Stomach (tissue), 9 donors: Measurements from ENCODE around the gene TRIM26. TPM values are rescaled to one million over a fixed set of nuclear protein-coding genes. Genes with fewer than 3 reads are reported as not detected.

ENCODE experiments used
- DNase-seq, 2 donors: peaks; one replicate each; pipeline versions ENCODE4 v3.0.0 to v3.0.0-alpha.2; 2013 to 2019
- H3K27ac ChIP-seq, 5 donors: fragments of 200-600 bp in 4 of 5; sonication (generic) in 4 of 5; one replicate each; pipeline ENCODE4 v1.5.1; 2013 to 2019; ENCODE audit warnings: mild to moderate bottlenecking in 1 of 5, moderate library complexity in 1 of 5
- H3K27me3 ChIP-seq, 3 donors: fragments of 200-600 bp; sonication (generic); one replicate each; pipeline ENCODE4 v1.5.1; 2017 to 2019; ENCODE audit warnings: mixed run types in 1 of 3
- H3K36me3 ChIP-seq, 4 donors: fragments of 200-600 bp; sonication (generic); 1 replicate in 3 of 4; 2 replicates in 1 of 4; pipeline ENCODE4 v1.5.1; 2016 to 2019
- H3K4me1 ChIP-seq, 4 donors: fragments of 200-600 bp; sonication (generic); one replicate each; pipeline ENCODE4 v1.5.1; 2016 to 2019
- H3K4me3 ChIP-seq, 4 donors: fragments of 200-600 bp; sonication (generic) in 3 of 4; one replicate each; pipeline ENCODE4 v1.5.1; 2016 to 2019; ENCODE audit warnings: mild to moderate bottlenecking in 1 of 4
- H3K9me3 ChIP-seq, 4 donors: fragments of 200-600 bp; sonication (generic); one replicate each; pipeline ENCODE4 v1.5.1; 2016 to 2019
- CTCF ChIP-seq, 7 experiments: fragments of 450-650 bp in 4 of 7; fragments of 200-600 bp in 3 of 7; sonication (generic) in 3 of 7; IDR thresholded peaks; one replicate each; pipeline ENCODE4 v1.5.1; 2016 to 2019; ENCODE audit warnings: antibody characterized with exemption in 7 of 7, control low read depth in 2 of 7, mild to moderate bottlenecking in 1 of 7
- EP300 ChIP-seq: sonication (generic); formaldehyde crosslinking; IDR thresholded peaks from one replicate; pipeline ENCODE4 v1.6.1; 2017; ENCODE audit warnings: antibody characterized with exemption
- POLR2A ChIP-seq, 4 donors: fragments of 450-650 bp; IDR thresholded peaks; one replicate each; pipeline ENCODE4 v1.6.1; 2016; ENCODE audit warnings: antibody characterized with exemption in 4 of 4, control low read depth in 2 of 4, mild to moderate bottlenecking in 1 of 4, moderate library complexity in 1 of 4
- POLR2AphosphoS5 ChIP-seq, 3 donors: sonication (generic); formaldehyde crosslinking; IDR thresholded peaks; one replicate each; pipeline ENCODE4 v1.6.1; 2016; ENCODE audit warnings: antibody characterized with exemption in 3 of 3
- WGBS, 5 donors: extraction: QIAGEN DNeasy Blood & Tissue Kit in 3 of 5; methylation state at CpG; one replicate each; pipeline versions ENCODE4 v1.1.5 to v1.1.7; 2013 to 2018; 5-methylcytosine and 5-hydroxymethylcytosine counted together
- intact Hi-C: fragments of 100-400 bp; cut with DNase I; formaldehyde crosslinking; loops from one replicate; pipeline ENCODE4 v1.15.1; 2023; ENCODE audit warnings: low total_unique reads
- polyA plus RNA-seq, 3 donors: library from polyadenylated mRNA; stranded (reverse); fragments of 200-250 nt; gene quantifications; one replicate each; pipeline ENCODE4 v1.2.3, GENCODE V29; 2013
- total RNA-seq, 5 donors: library from RNA; depleted of rRNA; stranded (reverse); fragments of >200 nt; gene quantifications; one replicate each; pipeline versions ENCODE4 v1.1.0 to v1.2.3, GENCODE V29; 2014 to 2016
- donor health status: healthy with polysubstance abuse.
- donor health status: Bipolar disorder and iron deficiency.
- donor health status: healthy.

TRIM26 gene
- total and polyA plus RNA-seq, 8 donors: 25.1 to 53.9 (median 30.4) TPM

DNA sequence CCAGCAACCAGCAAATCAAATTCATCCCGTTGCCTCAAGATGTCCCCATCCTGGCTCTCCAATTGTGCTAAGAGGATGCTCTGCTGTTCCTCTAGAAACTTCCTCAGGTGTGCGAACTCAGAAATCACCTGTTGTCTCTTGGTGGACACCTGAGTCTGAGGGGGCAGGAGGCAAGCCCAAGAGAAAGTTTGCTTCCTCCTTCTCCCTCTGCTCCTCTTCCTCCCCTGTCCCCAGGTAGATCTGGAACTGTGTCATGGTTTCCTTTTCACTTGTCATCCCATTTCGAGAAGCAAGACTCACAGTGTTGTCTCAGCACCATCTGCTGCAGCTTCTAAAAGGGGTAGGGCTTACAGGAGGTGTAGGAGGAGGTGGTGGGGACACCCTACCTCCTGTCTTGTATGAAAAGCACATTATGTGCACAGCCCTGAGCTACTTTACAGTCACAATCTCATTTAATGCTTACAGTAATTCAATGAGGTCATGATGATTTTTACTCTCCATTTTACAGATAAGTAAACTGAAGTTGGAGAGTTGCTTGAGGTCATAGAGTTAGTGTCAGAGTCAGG, 54.6 kb downstream of the TRIM26 start:
- Histone ChIP-seq H3K36me3 (no peaks in the 10 kb centered on the region), H3K4me3 (no peak overlapping the region), H3K27me3 (peaks cover 0 to 42% (median 6%) of the 10 kb centered on the region in 3 donors), H3K27ac (no peak overlapping the region), H3K4me1 (peaks cover 0 to 10% (median 1%) of the 10 kb centered on the region in 4 donors), H3K9me3 (no peaks in the 10 kb centered on the region)
- DNase-seq: no peak
- TF ChIP-seq EP300 (no peak), POLR2AphosphoS5 (IDR thresholded peaks at IDR 0.05) (no peak), POLR2A (IDR thresholded peaks at IDR 0.05) (no peak), CTCF (IDR thresholded peaks at IDR 0.05) (no peak)
- intact Hi-C loops: no loop called here
- WGBS, 5 donors: 57 to 73% (median 63%) methylated on average over 3 of the region's 3 CpGs

GRCh38 chr6:30157999-30158398, 55.2 kb downstream of the TRIM26 start:
- Histone ChIP-seq H3K27me3 (peaks cover 0 to 41% (median 6%) of the 10 kb centered on the region in 3 donors), H3K4me3 (no peak overlapping the region), H3K4me1 (peaks cover 0 to 10% (median under 1%) of the 10 kb centered on the region in 4 donors), H3K27ac (no peak overlapping the region), H3K9me3 (no peaks in the 10 kb centered on the region), H3K36me3 (no peaks in the 10 kb centered on the region)
- DNase-seq: no peak
- TF ChIP-seq POLR2A (IDR thresholded peaks at IDR 0.05) (no peak), POLR2AphosphoS5 (IDR thresholded peaks at IDR 0.05) (no peak), EP300 (no peak), CTCF (IDR thresholded peaks at IDR 0.05) (no peak)
- intact Hi-C loops: no loop called here
- 82 to 88% (median 85%) methylated on average over 2 of the region's 2 CpGs for WGBS, 5 donors

DNA sequence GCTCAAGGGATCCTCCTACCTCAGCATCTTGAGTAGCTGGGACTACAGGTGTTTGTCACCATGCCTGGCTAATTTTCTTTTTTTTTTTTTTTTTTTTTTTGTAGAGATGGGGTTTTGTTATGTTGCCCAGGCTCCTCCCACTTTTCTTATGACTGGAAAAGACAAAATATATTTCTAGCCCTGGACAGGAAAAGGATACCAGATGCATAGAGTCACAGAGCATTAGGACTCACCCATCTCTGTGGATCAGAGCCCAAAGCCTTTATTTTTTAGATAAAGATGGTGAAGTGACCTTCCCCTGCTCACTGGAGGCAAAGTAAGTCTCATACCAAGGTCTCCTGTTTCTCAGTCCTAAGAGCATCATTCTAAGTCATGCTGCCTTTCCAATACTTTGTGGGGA, 55.6 kb downstream of the TRIM26 start:
- intact Hi-C loops: no loop called here
- TF ChIP-seq CTCF (IDR thresholded peaks at IDR 0.05) (no peak), EP300 (no peak), POLR2AphosphoS5 (IDR thresholded peaks at IDR 0.05) (no peak), POLR2A (IDR thresholded peaks at IDR 0.05) (no peak)
- H3K27ac ChIP-seq: no peak overlapping the region

DNA sequence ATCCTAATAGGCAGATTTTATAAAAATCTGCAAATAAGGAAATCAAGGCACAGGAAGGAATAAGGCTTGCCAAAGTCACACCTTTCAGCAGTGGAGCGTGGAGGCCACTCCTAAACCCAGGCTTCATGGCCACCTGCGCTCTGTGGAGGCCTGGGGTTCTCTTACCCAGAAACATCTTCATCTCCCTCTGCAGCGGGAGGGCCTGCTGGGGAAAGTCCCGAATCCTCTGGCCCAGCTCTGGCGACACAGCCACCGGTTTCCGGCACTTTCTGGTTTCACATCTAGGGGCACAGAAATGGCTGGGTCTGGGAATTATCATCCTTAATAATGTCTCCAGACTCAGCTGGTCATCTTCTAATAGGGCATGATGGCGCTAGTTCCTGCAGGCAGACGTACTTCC, 56.4 kb downstream of the TRIM26 start:
- no peaks in the 10 kb centered on the region for H3K9me3 ChIP-seq
- intact Hi-C loops: no loop called here
- DNase-seq: no peak
- TF ChIP-seq CTCF (IDR thresholded peaks at IDR 0.05) (no peak), EP300 (no peak), POLR2A (IDR thresholded peaks at IDR 0.05) (no peak), POLR2AphosphoS5 (IDR thresholded peaks at IDR 0.05) (no peak)
- H3K4me3 ChIP-seq: no peak overlapping the region
- peaks cover 0 to 41% (median 6%) of the 10 kb centered on the region in 3 donors for H3K27me3 ChIP-seq
- no peaks in the 10 kb centered on the region for H3K36me3 ChIP-seq
- peaks cover 0 to 10% (median 0%) of the 10 kb centered on the region in 4 donors for H3K4me1 ChIP-seq
- 79 to 92% (median 86%) methylated on average over 9 of the region's 9 CpGs for WGBS, 5 donors
- H3K27ac ChIP-seq: no peak overlapping the region

More for the DNA sequence above, 55.6 kb downstream of the TRIM26 start:
- H3K9me3 ChIP-seq: no peaks in the 10 kb centered on the region
- no peak for DNase-seq
- H3K27me3 ChIP-seq: peaks cover 0 to 41% (median 6%) of the 10 kb centered on the region in 3 donors
- no peak overlapping the region for H3K4me3 ChIP-seq
- H3K4me1 ChIP-seq: peaks cover 0 to 10% (median 0%) of the 10 kb centered on the region in 4 donors
- H3K36me3 ChIP-seq: no peaks in the 10 kb centered on the region
